Measurements from ENCODE around the gene PACRG.
"Not testable (repeated sequence)": the region's sequence is repeated elsewhere in the genome, so short reads cannot be mapped to it uniquely, and the experiment has no call there.

Gene PACRG

DNA sequence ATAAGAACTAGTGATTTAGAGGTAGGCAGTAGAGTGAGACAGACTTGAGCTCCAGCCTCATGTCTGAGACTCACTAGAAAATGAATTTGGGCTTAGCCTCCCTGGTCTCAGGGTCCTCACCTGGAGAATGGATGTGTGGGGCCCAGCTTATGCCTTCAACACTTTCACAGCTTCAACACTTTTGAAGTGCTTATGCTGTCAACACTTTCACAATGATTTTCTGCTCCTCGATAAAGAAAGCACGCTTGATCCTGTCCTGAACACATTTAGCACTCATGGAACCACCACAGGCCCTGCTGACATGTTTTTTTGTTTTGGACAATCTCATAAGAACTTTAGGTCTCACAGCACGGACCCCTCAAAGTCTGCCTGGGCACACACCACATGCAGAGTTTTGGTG, 229.3 kb downstream of the PACRG start:
- no peak for DNase-seq

DNA sequence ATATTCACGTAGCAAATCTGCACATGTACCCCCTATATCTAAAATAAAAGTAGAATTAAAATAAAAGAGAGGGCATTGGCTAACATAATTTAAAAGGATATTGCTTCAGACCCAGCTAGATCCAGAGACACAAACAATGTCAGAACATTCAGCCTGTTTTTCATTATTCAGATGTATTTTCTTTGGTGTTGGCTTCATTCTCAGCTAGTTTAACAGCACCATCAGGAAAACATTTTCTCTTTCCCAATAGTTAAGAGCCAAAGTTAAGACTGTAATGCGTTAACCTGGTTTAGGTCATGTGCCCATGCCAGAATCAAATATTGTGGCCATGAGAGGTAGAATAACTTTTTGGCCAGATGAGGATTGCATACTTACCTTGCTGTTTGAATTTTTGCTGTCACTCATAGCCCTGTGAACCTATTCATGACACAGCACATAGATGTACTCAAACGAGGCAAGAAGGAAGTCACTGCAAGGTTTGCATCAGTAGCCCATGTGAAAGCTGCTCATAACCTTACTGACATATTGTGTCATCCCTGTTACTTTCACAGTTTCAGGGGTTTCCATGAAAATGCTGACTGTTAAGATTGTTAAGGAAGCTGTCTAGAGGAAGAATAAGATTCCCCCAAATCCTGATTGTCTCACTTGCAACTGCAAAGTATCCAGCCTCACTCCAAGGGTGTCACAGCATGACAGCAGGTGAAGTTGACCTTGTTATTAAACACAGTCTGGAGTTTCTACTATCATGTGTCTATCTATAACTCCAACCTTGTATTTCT, 233.1 kb downstream of the PACRG start:
- no peak for DNase-seq

DNA sequence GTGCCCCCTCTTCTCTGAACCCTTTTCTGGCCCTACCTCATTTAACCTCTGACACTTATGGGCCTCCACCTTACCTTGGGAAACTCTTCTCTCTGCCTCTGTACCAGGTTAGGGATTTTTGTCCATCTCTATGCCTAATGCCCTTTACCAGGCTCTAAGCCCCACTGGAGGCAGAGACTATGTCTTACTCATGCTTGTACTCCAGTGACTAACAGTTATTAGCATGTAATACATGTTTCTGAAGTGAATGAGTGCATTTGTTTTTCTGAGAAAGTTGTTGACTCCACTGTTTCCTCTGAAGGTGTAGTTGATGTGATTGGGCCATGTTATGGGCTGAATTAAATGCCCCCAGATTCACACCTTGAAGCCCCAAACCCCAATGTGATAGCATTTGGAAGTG, 234.3 kb downstream of the PACRG start:
- no peak for DNase-seq

DNA sequence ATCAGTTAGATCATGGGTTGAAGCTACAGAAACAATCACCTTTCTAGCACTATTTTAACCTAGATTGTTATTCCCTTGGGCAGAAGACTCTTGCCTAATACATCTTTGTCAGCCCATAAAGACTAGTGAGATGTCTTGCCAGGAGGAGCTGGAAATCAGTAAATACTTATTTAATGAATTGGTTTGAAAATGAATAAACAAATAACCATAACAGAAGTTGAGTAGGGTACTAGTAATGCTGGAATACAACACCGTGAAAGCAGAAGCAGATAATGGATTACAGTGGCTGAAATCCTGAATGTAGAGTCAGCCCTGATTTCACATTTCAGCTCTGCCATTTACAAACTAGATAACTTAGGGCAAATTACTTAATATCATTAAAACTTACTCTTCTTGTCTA, 236.1 kb downstream of the PACRG start:
- no peak for DNase-seq

DNA sequence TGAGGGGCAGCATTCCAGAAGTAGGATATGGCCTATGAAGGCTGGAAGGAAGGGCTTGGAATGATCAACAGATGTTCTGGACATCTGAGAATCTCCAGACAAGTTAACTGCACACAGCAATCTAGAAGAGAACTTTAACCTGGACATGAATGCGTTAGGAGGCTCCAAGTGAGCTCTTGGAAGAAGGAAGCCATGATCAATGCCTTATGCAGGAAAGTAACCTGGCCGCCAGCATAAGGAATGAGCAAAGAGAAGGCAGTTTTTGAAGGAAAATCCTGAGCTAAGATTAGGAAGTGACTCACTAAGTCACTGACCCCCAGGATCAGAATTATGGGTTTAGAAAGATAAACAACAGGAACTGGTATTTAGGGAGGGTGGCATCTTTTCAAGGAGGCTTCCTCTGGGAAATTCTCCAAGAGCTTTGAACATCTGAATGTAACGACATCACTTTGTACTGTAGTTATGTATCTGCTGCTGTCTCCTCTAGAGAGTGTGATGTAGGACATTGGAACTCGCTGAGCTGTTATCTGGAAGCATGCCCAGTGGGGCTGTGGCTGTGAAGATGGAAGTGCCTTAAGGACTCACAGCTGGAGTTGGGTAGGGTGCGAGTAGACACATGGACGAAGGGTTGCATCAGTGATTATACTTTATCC, 236.8 kb downstream of the PACRG start:
- DNase-seq: no peak

DNA sequence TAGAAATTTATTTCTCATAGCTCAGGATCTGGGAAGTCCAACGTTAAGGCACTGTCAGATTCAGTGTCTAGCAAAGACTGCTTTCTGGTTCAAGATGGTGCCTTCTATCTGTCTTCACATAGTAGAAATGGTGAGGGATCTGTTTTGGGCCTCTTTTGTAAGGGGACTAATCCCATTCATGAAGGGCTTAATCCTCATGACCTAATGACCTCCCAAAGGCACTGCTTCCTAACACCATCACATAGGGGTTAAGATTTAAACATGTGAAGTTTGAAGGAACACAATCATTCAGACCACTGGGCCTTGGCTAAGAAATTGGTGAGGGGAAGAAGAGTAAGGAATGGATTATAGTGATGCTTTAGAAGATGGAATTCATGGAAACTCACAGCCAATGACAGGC, 237.6 kb downstream of the PACRG start:
- DNase-seq: no peak

DNA sequence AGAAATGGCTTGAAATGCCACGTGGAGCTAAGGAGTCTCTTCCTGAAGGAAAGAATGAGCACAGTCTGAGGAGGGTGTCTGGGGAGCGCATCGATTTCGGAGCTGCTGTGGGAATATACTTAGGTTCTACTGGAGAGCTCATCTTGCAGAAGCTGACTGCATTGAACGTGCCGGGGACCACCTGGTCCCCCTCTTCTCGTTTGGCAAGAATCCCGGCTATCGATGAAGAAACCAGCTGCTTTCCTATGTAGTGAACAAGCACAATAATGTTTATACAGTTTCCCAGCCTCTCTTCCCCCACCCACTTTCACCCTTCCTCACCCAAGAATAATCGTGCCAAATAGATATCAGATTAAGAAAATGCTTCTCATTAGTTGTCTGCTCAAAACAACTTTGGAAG, 242.5 kb downstream of the PACRG start:
- DNase-seq: no peak

DNA sequence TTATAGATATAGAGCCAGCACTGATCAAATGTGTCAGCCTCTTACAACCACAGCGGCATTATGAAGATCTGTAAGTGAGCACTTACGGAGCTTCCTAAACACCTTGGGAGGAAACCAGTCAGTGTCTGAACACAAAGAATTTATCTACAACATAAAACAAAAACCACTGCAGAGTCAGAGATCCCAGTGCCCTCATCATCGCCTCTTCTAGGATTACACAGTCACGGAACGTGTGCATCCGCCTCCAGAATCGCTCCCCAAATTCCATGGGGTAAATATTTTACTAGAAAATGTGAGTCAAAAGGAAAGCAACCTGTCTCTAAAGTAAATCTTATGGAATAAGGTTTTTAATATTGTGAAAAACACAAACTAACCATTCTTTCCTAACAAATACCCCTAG, 243.6 kb downstream of the PACRG start:
- DNase-seq: no peak

DNA sequence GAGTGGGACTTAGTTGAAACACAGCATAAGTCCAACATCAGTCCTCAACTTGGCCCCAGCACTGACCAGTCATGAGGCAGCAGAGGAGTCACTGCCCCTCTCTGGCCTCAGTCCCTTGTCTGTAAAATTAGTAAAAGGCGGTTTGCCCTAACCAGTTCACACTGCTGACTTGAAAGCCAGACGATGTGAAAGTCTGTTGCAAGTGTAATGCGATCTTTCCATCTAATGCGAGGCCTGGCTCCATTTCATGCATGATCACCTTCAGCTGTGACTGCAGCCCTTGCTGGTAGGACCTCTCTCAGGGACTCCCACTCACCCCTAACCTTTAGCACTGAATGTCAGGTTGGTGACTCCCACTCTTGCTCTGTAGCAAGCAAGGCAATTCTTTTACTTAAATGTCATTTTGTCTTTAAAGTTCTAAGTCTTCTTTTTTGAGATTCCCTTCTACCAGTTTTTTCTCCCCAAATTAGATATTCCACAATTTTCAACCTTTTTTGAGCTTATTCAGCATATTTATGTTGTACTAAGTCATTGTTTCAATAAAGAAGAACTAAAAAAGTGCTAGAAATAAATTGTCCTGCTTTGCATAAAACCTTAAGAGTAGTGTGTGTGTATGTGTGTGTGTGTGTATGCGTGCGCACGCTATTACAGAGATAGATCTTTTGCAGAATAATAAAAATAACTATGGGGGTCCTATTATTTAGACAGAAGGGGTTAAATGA, 245.5 kb downstream of the PACRG start:
- no peak for DNase-seq

DNA sequence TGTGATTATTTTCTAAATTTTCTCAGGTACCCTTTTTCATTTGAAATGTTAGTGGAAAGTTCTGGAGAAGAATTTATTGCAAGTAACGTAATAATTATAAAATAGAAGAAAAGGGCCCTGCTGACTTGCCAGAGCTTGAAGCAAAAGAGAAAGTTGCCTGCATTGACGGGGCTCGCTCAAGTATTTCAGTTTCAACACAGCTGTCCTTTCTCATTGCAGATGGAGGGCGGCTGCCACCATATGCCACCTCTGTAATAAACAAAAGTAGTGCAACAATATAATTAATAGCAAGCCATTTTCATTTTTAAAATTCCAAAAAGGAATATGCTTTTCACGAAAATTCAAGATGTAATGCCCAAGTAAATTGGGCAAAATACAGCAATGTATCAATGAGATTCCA, 246.2 kb downstream of the PACRG start:
- no peak for DNase-seq

DNA sequence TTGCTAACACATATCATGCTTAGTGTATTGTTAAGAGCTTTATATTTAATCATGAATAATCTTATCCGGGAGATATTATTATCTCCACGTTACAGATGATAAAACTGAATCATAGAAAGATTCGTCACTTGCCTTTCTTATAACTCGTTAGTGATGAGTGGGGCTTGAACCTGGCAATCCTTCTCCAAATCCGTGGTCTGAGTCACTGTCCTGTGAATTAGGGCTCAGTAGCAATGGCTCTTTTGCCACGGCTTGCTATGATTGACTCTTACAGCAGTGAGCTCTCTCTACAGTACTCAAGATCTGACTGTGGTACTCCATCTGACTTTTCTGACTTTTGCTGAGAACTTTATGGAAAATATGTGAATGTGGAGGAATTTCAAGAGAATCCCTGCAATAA, 246.9 kb downstream of the PACRG start:
- DNase-seq: no peak

DNA sequence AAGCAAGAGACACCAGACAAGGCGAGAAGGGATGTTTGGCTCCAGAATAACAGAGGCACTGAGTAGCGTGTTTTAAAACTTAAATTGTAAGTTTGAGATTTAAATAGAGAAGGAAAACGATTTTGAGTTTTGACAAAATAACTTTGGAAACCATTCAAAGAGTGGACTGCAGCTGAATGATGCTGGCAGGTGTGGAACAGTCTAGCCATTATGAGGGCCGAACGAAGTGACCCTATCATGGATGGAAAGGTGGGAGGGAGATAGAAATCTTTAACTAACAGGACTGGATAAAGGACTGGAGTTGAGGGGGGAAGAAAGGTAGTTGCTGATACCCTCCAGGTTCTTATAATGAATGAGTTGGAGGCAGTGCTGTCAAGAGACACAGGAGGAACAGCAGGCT, 248.4 kb downstream of the PACRG start:
- DNase-seq: no peak

DNA sequence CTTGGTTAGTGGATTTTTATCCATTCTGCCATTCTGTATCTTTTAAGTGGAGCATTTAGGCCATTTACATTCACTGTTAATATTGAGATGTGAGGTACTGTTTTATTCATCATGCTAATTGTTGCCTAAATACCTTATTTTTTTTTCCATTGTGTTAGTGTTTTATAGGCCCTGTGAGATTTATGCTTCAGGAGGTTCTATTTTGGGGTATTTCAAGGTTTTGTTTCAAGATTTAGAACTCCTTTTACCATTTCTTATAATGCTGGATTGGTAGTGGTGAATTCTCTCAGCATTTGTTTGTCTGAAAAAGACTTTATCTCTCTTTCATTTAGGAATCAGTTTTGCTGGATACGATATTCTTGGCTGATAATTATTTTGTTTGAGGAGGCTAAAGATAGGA, 255.5 kb downstream of the PACRG start:
- DNase-seq: not testable (repeated sequence)

DNA sequence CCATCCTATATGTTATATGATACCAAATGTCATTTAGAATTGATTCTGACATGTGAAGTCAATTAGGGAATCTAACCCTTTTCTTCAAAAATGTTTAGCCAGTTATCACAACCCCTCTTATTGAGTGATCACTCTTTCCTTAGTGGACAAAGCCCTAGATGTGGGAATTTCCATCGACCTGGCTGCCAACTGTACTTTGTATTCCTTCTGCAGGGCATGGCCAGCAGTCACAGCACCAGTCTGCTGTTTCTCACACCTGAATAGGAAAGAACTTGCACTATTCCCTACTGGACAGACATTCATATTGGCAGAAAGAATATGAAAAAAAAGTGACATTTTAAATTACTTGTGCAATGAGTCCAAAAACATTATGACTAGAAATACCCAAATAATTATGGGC, 271.0 kb downstream of the PACRG start:
- DNase-seq: no peak

DNA sequence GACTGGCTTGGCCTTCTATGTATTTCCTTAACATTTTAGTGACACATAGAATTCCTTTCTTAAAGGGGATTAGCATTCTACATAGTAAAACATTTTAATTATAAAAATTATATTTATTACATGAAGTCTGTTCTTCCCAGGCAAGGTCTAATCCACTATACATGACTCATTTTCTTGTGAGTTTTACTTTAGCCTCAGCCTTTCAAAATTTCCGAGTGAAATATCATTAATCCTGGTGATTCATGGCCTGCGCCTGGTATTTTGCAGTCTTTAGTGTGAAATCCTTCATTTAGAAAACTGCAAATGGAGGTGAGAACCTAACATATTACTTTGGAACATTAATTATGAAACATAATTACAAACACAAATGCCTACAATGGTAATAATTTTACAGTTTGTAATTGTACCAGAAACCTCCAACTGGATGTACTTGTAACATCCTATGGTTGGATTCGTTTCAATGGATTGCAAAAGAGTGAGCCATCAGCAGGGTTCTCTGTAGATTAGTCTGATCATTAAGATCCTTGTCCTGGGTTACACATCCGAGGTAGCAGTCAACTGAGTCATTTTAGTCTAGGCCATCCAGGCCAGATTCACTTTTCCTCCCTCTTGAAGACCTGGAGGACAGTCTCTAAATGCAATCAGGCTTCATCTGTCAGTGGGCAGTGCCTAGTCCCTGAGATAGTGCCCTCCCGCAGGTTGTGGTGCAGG, 272.0 kb downstream of the PACRG start:
- no peak for DNase-seq

DNA sequence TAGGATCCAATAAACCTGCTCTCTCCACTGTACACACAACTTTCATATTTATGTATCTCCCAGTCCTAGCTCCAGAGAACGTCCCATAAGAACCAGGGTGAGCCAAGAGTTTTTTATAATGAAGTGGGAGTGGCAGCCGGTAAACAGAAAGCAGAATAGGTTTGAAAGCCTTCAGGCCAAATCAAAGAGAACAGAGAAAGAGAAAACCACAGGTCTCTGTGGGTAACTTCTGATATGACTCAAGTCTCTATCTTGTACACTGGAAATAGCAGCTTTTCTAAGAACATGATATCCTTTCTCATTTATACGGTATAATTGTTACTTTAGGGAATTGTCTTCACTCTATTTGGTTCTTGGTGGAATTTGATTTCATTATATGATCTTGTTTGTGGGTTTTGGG, 273.6 kb downstream of the PACRG start:
- DNase-seq: no peak

DNA sequence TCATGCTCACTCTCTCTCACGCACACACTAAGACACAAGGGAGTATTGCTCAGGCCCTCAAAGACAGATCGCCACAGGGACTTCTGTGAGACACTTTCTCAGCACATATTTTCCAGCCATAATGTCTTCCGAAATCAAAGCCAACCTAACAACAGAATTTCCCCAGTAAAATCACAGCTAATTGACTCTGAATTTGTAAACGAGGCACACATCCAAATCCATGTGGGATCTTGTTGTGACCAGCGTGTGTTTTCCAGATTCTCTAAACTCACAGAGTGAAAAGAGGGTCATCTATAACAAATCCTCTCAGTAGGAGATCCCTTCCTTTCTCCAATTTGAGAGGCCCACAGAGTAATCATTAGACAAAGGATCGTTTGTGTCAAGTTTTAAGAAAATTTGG, 280.4 kb downstream of the PACRG start:
- no peak for DNase-seq

DNA sequence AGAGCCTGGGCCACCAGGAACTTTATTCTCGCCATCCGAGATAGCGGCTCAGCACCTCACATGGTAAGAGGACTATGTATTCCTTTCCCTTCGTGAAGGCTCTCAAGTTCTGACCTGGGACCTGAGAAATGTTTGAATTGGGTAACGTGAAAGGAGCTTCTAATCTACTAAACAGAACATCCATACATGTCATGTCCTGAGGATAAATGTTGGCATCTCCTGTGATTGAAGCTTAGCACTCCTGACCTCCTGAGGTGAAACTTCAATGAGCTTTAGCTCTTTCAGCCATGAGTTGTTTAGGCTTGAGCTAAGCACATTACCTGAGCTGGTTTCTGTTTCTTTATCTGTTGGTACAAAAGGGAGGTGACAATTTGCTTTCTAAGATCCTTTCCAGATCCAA, 280.9 kb downstream of the PACRG start:
- no peak for DNase-seq

DNA sequence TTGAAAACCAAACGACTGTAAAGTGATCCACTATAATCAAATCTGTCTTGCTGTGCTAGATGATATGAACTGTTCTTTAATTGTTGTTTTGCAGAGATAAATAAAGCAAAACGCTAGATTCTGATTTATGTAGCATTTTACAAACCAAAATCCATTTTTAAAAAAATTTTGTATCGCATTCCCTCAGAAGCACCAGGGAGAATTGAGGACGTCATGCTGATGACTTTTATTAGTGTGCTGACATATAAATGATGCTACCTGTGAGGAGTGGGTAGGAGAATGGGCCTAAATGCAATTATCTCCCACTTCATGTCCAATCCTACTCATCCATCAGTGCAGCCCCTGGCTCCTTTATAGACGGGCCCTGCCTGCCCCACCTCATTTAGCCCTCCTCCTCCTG, 282.4 kb downstream of the PACRG start:
- DNase-seq: no peak

DNA sequence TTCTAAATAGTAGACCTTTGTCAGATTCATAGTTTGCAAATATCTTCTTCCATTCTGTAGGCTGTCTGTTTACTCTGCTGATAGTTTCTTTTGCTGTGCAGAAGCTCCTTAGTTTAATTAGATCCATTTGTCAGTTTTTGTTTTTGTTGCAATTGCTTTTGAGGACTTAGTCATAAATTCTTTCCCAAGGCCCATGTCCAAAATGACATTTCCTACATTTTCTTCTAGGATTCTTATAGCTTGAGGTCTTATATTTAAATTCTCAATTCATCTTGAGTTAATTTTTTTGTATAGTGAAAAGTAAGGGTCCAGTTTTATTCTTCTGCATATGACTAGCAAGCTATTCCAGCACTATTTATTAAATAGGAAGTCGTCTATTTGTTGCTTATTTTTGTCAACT, 287.0 kb downstream of the PACRG start:
- no peak for DNase-seq

DNA sequence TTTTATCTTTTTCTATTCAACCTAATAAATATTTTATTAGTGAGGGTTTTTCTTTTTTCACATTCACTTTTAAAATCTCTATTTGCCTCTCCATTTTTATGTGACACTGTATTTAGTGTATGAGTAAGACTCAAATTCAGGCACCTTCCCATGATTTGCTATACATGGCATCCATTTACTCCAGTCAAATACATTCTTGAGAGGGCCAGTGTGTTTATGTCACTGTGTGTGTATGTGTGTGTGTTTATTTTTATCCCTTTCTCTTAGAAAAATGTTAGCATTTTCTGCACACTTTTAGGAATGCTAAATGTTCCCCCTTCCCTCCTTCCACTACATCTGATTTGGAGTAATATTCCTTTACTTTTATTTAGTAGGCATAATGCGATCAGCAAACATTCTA, 290.0 kb downstream of the PACRG start:
- DNase-seq: no peak

DNA sequence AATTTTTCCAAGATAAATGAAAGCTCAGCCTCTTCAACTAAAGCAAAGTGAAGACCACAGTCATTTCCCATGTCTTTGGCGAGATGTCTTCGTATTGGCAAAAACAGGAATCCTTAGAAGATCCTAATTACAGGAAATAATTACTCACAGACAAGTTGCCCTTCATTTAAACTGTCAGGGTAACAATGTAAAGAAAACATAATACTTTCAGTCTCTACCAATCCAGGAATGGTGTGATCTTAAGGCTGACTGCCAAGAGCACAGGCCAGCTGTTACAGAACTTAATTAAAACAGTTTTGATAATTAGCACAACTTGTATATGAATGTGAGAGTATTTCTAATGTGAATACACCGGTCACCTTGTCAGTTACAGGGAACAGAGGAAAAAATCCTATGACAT, 292.2 kb downstream of the PACRG start:
- DNase-seq: no peak

DNA sequence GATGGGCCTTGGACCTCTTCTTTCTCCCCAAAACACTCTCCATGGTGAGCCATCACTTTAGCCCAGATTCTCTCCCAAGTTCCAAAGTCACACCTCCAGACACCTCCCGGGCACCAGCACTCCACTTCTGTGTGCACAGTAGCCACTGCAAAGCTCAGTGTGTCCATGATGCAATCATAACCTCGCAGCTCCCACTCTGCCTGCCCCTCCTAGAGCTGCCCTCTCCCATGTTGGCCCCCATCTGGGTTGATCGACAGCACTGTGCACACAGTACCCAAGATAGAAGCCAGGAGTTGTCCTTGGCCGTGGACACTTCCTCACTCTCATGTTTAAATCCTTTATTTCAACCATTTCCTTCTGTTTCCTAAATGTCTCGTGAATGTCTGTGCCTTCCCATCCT, 293.3 kb downstream of the PACRG start:
- no peak for DNase-seq

DNA sequence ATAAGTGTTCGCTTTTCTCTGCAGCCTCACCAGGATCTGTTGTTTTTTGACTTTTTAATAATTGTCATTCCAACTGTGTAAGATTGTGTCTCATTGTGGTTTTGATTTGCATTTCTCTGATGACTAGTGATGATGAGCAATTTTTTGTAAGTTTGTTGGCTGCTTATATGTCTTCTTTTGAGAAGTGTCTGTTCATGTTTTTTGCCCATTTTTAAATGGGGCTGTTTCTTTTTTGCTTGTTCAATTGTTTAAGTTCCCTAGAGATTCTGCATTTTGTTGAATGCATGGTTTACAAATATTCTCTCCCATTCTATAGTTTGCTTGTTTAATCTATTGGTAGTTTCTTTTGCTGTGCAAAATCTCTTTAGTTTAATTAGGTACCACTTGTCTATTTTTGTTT, 295.9 kb downstream of the PACRG start:
- DNase-seq: no peak

All from activated gamma-delta T cell (primary cell).